ENCODE data around the gene CHADL.

DNA sequence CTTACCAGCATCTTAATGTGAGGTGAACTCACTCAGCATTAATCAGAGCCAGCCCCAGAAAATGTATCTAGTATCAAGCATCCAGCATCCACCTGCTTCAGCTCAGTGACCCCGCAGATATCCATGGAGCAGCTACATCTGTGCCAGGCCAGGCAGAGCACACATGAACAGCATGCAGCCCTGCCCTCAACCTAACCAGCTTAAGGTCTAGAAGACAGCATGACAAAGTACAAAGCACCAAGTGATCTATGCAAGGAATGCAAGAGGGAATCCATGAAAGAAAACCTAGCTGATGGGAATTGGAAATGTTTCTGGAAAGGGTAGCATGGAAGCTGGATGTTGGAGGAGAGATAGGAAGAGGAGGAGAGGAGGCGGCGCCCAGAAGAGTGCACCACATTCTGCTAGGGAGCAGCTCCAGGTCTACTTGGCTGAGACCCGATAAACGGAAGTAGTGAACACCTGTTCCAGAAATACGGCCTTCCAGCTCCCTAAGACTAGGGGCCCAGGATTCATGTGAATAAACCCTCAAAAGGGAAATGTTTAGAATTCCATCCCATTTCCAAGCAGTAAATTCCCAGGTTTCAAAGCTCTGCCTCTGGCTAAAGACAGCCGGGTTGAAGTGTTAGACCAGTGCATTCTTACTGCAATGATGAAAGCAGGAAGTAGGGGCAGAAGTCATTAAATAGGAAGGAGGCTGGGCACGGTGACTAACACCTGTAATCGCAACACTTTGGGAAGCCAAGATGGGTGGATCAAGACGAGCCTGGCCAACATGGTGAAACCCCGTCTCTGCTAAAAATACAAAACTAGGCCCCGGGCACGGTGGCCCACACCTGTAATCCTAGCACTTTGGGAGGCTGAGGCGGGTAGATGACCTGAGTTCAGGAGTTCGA, 59.1 kb downstream of the CHADL start:
- TF ChIP-seq POLR2A (IDR thresholded peaks at IDR 0.05; ENCODE audit: low read depth, low read length): no peak; the same call in 1 of the 2 replicates
- TF ChIP-seq, protein P1, sequence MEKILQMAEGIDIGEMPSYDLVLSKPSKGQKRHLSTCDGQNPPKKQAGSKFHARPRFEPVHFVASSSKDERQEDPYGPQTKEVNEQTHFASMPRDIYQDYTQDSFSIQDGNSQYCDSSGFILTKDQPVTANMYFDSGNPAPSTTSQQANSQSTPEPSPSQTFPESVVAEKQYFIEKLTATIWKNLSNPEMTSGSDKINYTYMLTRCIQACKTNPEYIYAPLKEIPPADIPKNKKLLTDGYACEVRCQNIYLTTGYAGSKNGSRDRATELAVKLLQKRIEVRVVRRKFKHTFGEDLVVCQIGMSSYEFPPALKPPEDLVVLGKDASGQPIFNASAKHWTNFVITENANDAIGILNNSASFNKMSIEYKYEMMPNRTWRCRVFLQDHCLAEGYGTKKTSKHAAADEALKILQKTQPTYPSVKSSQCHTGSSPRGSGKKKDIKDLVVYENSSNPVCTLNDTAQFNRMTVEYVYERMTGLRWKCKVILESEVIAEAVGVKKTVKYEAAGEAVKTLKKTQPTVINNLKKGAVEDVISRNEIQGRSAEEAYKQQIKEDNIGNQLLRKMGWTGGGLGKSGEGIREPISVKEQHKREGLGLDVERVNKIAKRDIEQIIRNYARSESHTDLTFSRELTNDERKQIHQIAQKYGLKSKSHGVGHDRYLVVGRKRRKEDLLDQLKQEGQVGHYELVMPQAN (conservative IDR thresholded peaks at IDR 0.05): no peak
- TF ChIP-seq TARDBP (IDR thresholded peaks at IDR 0.05; ENCODE audit: borderline replicate concordance): no peak
- TF ChIP-seq, protein P2, sequence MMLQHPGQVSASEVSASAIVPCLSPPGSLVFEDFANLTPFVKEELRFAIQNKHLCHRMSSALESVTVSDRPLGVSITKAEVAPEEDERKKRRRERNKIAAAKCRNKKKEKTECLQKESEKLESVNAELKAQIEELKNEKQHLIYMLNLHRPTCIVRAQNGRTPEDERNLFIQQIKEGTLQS (IDR thresholded peaks at IDR 0.05; ENCODE audit: borderline replicate concordance, extremely low read depth, low read depth, low read length): no peak
- TF ChIP-seq, protein P3, sequence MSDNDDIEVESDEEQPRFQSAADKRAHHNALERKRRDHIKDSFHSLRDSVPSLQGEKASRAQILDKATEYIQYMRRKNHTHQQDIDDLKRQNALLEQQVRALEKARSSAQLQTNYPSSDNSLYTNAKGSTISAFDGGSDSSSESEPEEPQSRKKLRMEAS (IDR thresholded peaks at IDR 0.05; ENCODE audit: low read depth, low read length): no peak
- no peak for TF ChIP-seq MYC (IDR thresholded peaks at IDR 0.05; ENCODE audit: insufficient read depth, insufficient read length, insufficient replicate concordance, low read length, severe bottlenecking)
- TF ChIP-seq SIN3A (IDR thresholded peaks at IDR 0.05; ENCODE audit: low read depth, low read length): no peak
- TF ChIP-seq, protein P4, sequence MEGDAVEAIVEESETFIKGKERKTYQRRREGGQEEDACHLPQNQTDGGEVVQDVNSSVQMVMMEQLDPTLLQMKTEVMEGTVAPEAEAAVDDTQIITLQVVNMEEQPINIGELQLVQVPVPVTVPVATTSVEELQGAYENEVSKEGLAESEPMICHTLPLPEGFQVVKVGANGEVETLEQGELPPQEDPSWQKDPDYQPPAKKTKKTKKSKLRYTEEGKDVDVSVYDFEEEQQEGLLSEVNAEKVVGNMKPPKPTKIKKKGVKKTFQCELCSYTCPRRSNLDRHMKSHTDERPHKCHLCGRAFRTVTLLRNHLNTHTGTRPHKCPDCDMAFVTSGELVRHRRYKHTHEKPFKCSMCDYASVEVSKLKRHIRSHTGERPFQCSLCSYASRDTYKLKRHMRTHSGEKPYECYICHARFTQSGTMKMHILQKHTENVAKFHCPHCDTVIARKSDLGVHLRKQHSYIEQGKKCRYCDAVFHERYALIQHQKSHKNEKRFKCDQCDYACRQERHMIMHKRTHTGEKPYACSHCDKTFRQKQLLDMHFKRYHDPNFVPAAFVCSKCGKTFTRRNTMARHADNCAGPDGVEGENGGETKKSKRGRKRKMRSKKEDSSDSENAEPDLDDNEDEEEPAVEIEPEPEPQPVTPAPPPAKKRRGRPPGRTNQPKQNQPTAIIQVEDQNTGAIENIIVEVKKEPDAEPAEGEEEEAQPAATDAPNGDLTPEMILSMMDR (IDR thresholded peaks at IDR 0.05 in 2 of 3, conservative IDR thresholded peaks at IDR 0.05 in 1 of 3; ENCODE audit: control insufficient read depth in 2 of 3, extremely low read depth in 1 of 3, insufficient read depth in 1 of 3, low read depth in 3 of 3, low read length in 3 of 3): no peak
- no peak for TF ChIP-seq ASH2L (IDR thresholded peaks at IDR 0.05; ENCODE audit: borderline replicate concordance, low read depth)
- TF ChIP-seq FOXK2 (IDR thresholded peaks at IDR 0.05): no peak
- no peak for TF ChIP-seq NR2C1 (IDR thresholded peaks at IDR 0.05)
- no peak for TF ChIP-seq RFX5 (IDR thresholded peaks at IDR 0.05; ENCODE audit: low read depth, low read length)
- TF ChIP-seq BRCA1 (IDR thresholded peaks at IDR 0.05; ENCODE audit: low read depth, low read length): no peak
- TF ChIP-seq CHD2 (IDR thresholded peaks at IDR 0.05; ENCODE audit: borderline replicate concordance, low read depth, low read length): no peak
